GM12878 (cell line): Measurements from ENCODE around the gene RBMS3. TPM values are rescaled to one million over a fixed set of nuclear protein-coding genes. Genes with fewer than 3 reads are reported as not detected.

Experiments
- ATAC-seq: fragments of 200-7000 bp; cut with Tn5 transposase; 3 replicates; pipeline ENCODE4 v1.9.1; 2020; ENCODE audit warnings: mild to moderate bottlenecking, moderate library complexity
- BruUV-seq: library from RNA; stranded (reverse); fragments of 400-500 nt; replicated peaks from 2 replicates; lab custom pipeline; 2021; lab: Mats Ljungman, UMichigan
- CTCF ChIA-PET: fragments of 300-600 bp; sonication (Branson Sonifier 250); formaldehyde crosslinking; extraction: SDS; loops from one replicate; lab custom pipeline; 2021; ENCODE audit warnings: inconsistent platforms; lab: Yijun Ruan, JAX
- POLR2A ChIA-PET: fragments of 350-600 bp; formaldehyde crosslinking; extraction: SDS; loops from one replicate; lab custom pipeline; 2021; ENCODE audit warnings: inconsistent platforms; lab: Charles Lee
- RAD21 ChIA-PET: fragments of 300-600 bp; sonication (Branson Sonifier 250); formaldehyde crosslinking; loops from one replicate; lab custom pipeline; 2023; ENCODE audit warnings: antibody characterized with exemption; ENCODE audit not compliant: unreplicated experiment; lab: Charles Lee
- SMC1A ChIA-PET: fragments of 300-600 bp; sonication (Branson Sonifier 250); formaldehyde crosslinking; loops from one replicate; lab custom pipeline; 2023; ENCODE audit not compliant: unreplicated experiment, uncharacterized antibody; lab: Charles Lee
- DNase-seq: peaks from one replicate; pipeline ENCODE4 v3.0.0-alpha.2; 2011; ENCODE audit warnings: low read depth, low spot score
- FAIRE-seq: peaks from 3 replicates; lab custom pipeline; 2011; peaks lifted over from hg19 to GRCh38; lab: Jason Lieb, UNC
- H2AFZ ChIP-seq: 2 replicates; pipeline ENCODE4 v1.6.0; 2011; ENCODE audit warnings: low read depth, low read length, control low read depth; ENCODE audit not compliant: control insufficient read depth
- H3K27ac ChIP-seq: 2 replicates; pipeline ENCODE4 v1.5.1; 2011; ENCODE audit warnings: control low read depth; ENCODE audit not compliant: control insufficient read depth, insufficient read depth
- H3K27me3 ChIP-seq, 2 experiments: replicated peaks in 1 of 2; 2 replicates each; pipeline versions ENCODE4 v1.6.0 to v1.6.1; 2011; ENCODE audit warnings: low read length in 1 of 2; ENCODE audit not compliant: control insufficient read depth in 2 of 2, insufficient read depth in 2 of 2
- H3K36me3 ChIP-seq, 2 experiments: 2 replicates each; pipeline ENCODE4 v1.5.1; 2011; ENCODE audit warnings: low read length in 1 of 2; ENCODE audit not compliant: control insufficient read depth in 2 of 2, insufficient read depth in 2 of 2
- H3K4me1 ChIP-seq: 2 replicates; pipeline ENCODE4 v1.6.1; 2011; ENCODE audit warnings: mild to moderate bottlenecking, low read length, moderate library complexity, mixed read lengths; ENCODE audit not compliant: control insufficient read depth, insufficient read depth
- H3K4me2 ChIP-seq: 2 replicates; pipeline ENCODE4 v1.6.0; 2011; ENCODE audit warnings: control low read depth; ENCODE audit not compliant: control insufficient read depth, insufficient read depth
- H3K4me3 ChIP-seq: fragments of 200-600 bp; sonication (generic); 2 replicates; pipeline ENCODE4 v1.5.1; 2016
- H3K79me2 ChIP-seq: 2 replicates; pipeline ENCODE4 v1.6.0; 2011; ENCODE audit warnings: low read length; ENCODE audit not compliant: control insufficient read depth, insufficient read depth
- H3K9ac ChIP-seq: 2 replicates; pipeline ENCODE4 v1.8.0; 2011; ENCODE audit warnings: low read length, control low read depth, mixed read lengths; ENCODE audit not compliant: control insufficient read depth, insufficient read depth
- H3K9me3 ChIP-seq: replicated peaks from 3 replicates; pipeline ENCODE4 v1.5.1; 2011; ENCODE audit warnings: mild to moderate bottlenecking, low read length; ENCODE audit not compliant: control insufficient read depth, insufficient read depth
- H4K20me1 ChIP-seq: 2 replicates; pipeline ENCODE4 v1.6.0; 2011; ENCODE audit not compliant: control insufficient read depth, insufficient read depth
- ATF7 ChIP-seq: fragments of 450-650 bp; IDR thresholded peaks from 2 replicates; pipeline ENCODE4 v1.6.1; 2016; ENCODE audit warnings: low read depth, mild to moderate bottlenecking
- BCL11A ChIP-seq: IDR thresholded peaks from 2 replicates; pipeline ENCODE4 v1.6.1; 2011; ENCODE audit warnings: low read depth, low read length
- CBX3 ChIP-seq: fragments of 200-600 bp; sonication (generic); IDR thresholded peaks from 2 replicates; pipeline ENCODE4 v1.6.1; 2016; ENCODE audit warnings: low read depth, borderline replicate concordance
- CHD4 ChIP-seq: fragments of 200-600 bp; sonication (generic); IDR thresholded peaks from 2 replicates; pipeline ENCODE4 v1.6.1; 2016; ENCODE audit warnings: mild to moderate bottlenecking
- IKZF2 ChIP-seq, 2 experiments: fragments of 450-650 bp; IDR thresholded peaks; 2 replicates each; pipeline ENCODE4 v1.6.1; 2017; ENCODE audit warnings: mild to moderate bottlenecking in 2 of 2, moderate library complexity in 2 of 2
- MYC ChIP-seq: IDR thresholded peaks from 2 replicates; pipeline ENCODE4 v1.6.1; 2011; ENCODE audit warnings: mild to moderate bottlenecking, low read length, moderate library complexity, inconsistent platforms; ENCODE audit not compliant: insufficient read depth, insufficient replicate concordance, insufficient read length, severe bottlenecking
- STAT3 ChIP-seq: IDR thresholded peaks from 2 replicates; pipeline ENCODE4 v1.6.1; 2011; ENCODE audit warnings: low read depth, low read length, improper control_type of control experiment
- TCF7 ChIP-seq: IDR thresholded peaks from 2 replicates; pipeline ENCODE4 v1.6.1; 2014; ENCODE audit warnings: antibody characterized with exemption, borderline replicate concordance
- in situ Hi-C: fragments of 300-500 bp; cut with MboI; formaldehyde crosslinking; loops from 9 replicates; pipeline ENCODE4 v1.14.3; 2018; ENCODE audit warnings: mixed read lengths
- intact Hi-C: fragments of 100-400 bp; cut with micrococcal nuclease; formaldehyde crosslinking; loops from one replicate; pipeline ENCODE4 v1.14.2; 2022; ENCODE audit not compliant: unreplicated experiment
- polyA plus RNA-seq, 11 experiments: library from polyadenylated mRNA; depleted of rRNA in 4 of 11; unstranded in 6 of 11; stranded (reverse) in 5 of 11; fragments of >200 nt; fragmentation: Nextera tagmentation in 4 of 11; fragmentation: Illumina TruSeq in 1 of 11; extraction: Ambion mirVana in 4 of 11; extraction: Trizol in 1 of 11; gene quantifications; 1 replicate in 1 of 11; 2 replicates in 10 of 11; pipeline versions ENCODE4 v1.2.1 to v1.2.3, GENCODE V29; 2011 to 2016; ENCODE audit warnings: inconsistent platforms in 2 of 11, missing spikeins in 2 of 11, low read depth in 1 of 11
- total RNA-seq, 4 experiments: library from RNA; depleted of rRNA in 3 of 4; stranded (reverse); fragments of >200 nt in 3 of 4; fragmentation: Illumina TruSeq in 1 of 4; extraction: Trizol in 1 of 4; gene quantifications; 2 replicates each; pipeline versions ENCODE4 v1.2.1 to v1.2.3, GENCODE V29; 2013 to 2021
- TF ChIP-seq, protein P1 (sequence below): IDR thresholded peaks from 2 replicates; pipeline ENCODE4 v1.6.1; 2012; ENCODE audit warnings: low read depth, low read length, improper control_type of control experiment
- TF ChIP-seq, protein P2 (sequence below): IDR thresholded peaks from 2 replicates; pipeline ENCODE4 v1.6.1; 2011; ENCODE audit warnings: borderline replicate concordance, low read depth, mild to moderate bottlenecking, moderate library complexity, mixed read lengths, low read length; ENCODE audit not compliant: insufficient read depth; ENCODE audit errors: extremely low read length
- TF ChIP-seq, protein P3 (sequence below): fragments of 450-650 bp; formaldehyde crosslinking; IDR thresholded peaks from 2 replicates; pipeline ENCODE4 v1.4.0; 2022; ENCODE audit warnings: mild to moderate bottlenecking, moderate library complexity
- TF ChIP-seq, protein P4 (sequence below): fragments of 450-650 bp; formaldehyde crosslinking; IDR thresholded peaks from 2 replicates; pipeline ENCODE4 v1.5.0; 2022; ENCODE audit warnings: mild to moderate bottlenecking, missing genetic modification characterization

Gene RBMS3
- total and polyA plus RNA-seq, 10 of the 15 experiments (the other 5 are each of a cell fraction or from before 2014, with no cell fraction given) = 0.79 to 4.7 (median 3.1) TPM

DNA sequence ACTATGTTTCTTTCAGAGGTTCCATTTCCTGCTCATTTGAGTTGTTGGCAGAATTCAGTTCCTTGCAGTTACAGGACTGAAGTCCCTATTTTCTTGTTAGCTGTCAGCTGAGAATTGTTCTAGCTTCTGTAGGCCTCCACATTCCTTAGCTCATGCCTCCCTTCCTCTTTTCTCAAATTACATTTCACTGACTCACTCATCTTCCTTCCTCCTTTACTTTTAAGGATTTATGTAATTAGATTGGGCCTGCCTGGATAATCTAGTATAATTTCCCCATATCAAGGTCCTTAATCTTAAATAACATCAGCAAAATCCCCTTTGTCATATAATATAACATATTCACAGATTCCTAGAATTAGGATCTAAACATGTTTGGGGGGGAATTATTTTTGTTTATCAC, 40.6 kb upstream of the RBMS3 start:
- ChIA-PET CTCF (no interaction called here), POLR2A (no interaction called here), SMC1A (no interaction called here), RAD21 (no interaction called here)
- Histone ChIP-seq H3K79me2 (no peaks in the 10 kb centered on the region), H3K36me3 (no peaks in the 10 kb centered on the region), H3K27me3 (no peaks in the 10 kb centered on the region), H3K27ac (no peak overlapping the region), H3K9ac (no peak overlapping the region), H3K4me1 (no peaks in the 10 kb centered on the region), H3K9me3 (no peaks in the 10 kb centered on the region), H2AFZ (no peak overlapping the region), H3K4me3 (no peak overlapping the region), H4K20me1 (no peaks in the 10 kb centered on the region), H3K4me2 (no peak overlapping the region)
- TF ChIP-seq, protein P1, sequence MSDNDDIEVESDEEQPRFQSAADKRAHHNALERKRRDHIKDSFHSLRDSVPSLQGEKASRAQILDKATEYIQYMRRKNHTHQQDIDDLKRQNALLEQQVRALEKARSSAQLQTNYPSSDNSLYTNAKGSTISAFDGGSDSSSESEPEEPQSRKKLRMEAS = no peak
- no peak for TF ChIP-seq BCL11A
- no peak for TF ChIP-seq CBX3
- TF ChIP-seq ATF7 = no peak
- TF ChIP-seq, protein P2, sequence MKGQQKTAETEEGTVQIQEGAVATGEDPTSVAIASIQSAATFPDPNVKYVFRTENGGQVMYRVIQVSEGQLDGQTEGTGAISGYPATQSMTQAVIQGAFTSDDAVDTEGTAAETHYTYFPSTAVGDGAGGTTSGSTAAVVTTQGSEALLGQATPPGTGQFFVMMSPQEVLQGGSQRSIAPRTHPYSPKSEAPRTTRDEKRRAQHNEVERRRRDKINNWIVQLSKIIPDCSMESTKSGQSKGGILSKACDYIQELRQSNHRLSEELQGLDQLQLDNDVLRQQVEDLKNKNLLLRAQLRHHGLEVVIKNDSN = no peak
- no peak for TF ChIP-seq IKZF2 (IDR thresholded peaks at IDR 0.05)
- no peak for TF ChIP-seq TCF7
- no peak for TF ChIP-seq MYC
- no peak for TF ChIP-seq STAT3
- TF ChIP-seq, protein P3, sequence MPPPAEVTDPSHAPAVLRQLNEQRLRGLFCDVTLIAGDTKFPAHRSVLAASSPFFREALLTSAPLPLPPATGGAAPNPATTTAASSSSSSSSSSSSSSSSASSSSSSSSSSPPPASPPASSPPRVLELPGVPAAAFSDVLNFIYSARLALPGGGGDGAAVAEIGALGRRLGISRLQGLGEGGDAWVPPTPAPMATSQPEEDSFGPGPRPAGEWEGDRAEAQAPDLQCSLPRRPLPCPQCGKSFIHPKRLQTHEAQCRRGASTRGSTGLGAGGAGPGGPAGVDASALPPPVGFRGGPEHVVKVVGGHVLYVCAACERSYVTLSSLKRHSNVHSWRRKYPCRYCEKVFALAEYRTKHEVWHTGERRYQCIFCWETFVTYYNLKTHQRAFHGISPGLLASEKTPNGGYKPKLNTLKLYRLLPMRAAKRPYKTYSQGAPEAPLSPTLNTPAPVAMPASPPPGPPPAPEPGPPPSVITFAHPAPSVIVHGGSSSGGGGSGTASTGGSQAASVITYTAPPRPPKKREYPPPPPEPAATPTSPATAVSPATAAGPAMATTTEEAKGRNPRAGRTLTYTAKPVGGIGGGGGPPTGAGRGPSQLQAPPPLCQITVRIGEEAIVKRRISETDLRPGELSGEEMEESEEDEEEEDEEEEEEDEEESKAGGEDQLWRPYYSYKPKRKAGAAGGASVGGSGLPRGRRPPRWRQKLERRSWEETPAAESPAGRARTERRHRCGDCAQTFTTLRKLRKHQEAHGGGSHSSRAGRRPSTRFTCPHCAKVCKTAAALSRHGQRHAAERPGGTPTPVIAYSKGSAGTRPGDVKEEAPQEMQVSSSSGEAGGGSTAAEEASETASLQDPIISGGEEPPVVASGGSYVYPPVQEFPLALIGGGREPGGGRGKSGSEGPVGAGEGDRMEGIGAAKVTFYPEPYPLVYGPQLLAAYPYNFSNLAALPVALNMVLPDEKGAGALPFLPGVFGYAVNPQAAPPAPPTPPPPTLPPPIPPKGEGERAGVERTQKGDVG (CRISPR knock-in tag) = no peak
- TF ChIP-seq, protein P4, sequence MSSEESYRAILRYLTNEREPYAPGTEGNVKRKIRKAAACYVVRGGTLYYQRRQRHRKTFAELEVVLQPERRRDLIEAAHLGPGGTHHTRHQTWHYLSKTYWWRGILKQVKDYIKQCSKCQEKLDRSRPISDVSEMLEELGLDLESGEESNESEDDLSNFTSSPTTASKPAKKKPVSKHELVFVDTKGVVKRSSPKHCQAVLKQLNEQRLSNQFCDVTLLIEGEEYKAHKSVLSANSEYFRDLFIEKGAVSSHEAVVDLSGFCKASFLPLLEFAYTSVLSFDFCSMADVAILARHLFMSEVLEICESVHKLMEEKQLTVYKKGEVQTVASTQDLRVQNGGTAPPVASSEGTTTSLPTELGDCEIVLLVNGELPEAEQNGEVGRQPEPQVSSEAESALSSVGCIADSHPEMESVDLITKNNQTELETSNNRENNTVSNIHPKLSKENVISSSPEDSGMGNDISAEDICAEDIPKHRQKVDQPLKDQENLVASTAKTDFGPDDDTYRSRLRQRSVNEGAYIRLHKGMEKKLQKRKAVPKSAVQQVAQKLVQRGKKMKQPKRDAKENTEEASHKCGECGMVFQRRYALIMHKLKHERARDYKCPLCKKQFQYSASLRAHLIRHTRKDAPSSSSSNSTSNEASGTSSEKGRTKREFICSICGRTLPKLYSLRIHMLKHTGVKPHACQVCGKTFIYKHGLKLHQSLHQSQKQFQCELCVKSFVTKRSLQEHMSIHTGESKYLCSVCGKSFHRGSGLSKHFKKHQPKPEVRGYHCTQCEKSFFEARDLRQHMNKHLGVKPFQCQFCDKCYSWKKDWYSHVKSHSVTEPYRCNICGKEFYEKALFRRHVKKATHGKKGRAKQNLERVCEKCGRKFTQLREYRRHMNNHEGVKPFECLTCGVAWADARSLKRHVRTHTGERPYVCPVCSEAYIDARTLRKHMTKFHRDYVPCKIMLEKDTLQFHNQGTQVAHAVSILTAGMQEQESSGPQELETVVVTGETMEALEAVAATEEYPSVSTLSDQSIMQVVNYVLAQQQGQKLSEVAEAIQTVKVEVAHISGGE (CRISPR knock-in tag) = no peak
- no peak for TF ChIP-seq CHD4
- in situ Hi-C loops (no loop called here), intact Hi-C loops (no loop called here)
- FAIRE-seq (no peak), ATAC-seq (no peak), DNase-seq (no peak)
- BruUV-seq = no TSS peak
